Chondrocyte (in vitro differentiated cells): Measurements from ENCODE around the gene KIF6. TPM values are rescaled to one million over a fixed set of nuclear protein-coding genes. Genes with fewer than 3 reads are reported as not detected.
"Not testable (repeated sequence)": the region's sequence is repeated elsewhere in the genome, so short reads cannot be mapped to it uniquely, and the experiment has no call there.

Source experiments
- DNase-seq: peaks from one replicate; pipeline ENCODE4 v3.0.0; 2021; ENCODE audit warnings: mixed read lengths, low spot score
- H3K27ac Mint-ChIP-seq: one replicate; pipeline ENCODE4 v1.8.0; 2021; ENCODE audit warnings: mild to moderate bottlenecking, moderate library complexity, mixed read lengths; ENCODE audit not compliant: unreplicated experiment
- H3K27me3 Mint-ChIP-seq: 2 replicates; pipeline ENCODE4 v1.8.0; 2021; ENCODE audit warnings: low read depth, mixed read lengths
- H3K36me3 Mint-ChIP-seq: 2 replicates; pipeline ENCODE4 v1.8.0; 2021; ENCODE audit warnings: low read depth, mixed read lengths
- H3K4me1 Mint-ChIP-seq: 2 replicates; pipeline ENCODE4 v1.8.0; 2021; ENCODE audit warnings: low read depth, mild to moderate bottlenecking, mixed read lengths
- H3K4me3 Mint-ChIP-seq: one replicate; pipeline ENCODE4 v1.8.0; 2021; ENCODE audit warnings: mild to moderate bottlenecking, moderate library complexity, mixed read lengths; ENCODE audit not compliant: unreplicated experiment
- H3K9me3 Mint-ChIP-seq: 2 replicates; pipeline ENCODE4 v1.8.0; 2021; ENCODE audit warnings: low read depth, mixed read lengths
- CTCF ChIP-seq: fragments of 200-600 bp; sonication (generic); IDR thresholded peaks from 2 replicates; pipeline ENCODE4 v1.5.0; 2021; ENCODE audit warnings: antibody characterized with exemption, mild to moderate bottlenecking, moderate library complexity
- total RNA-seq: library from RNA; stranded (reverse); gene quantifications from 3 replicates; pipeline ENCODE4 v1.2.1, GENCODE V29; 2021

Gene KIF6
- total RNA-seq, 1 donor from 2014 or later = 0.62 TPM

DNA sequence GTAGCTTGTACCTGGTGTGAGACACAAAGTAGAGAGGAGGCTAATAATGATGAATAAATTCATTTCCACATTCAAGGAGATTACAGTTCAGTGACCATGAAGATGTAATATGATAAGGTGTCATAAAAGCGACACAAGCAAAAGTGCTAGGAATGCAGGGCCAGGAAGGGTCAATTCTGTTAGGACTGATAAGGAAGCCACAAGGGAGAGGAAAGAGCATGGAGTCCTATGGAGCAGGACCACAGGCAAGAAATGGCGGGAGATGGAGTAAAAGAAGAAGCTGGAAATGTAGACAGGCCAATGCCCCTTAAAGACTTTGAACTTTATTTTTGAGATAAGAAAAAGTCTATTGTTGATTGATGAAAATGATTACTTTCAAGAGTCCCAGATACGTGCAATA lies 240.9 kb downstream of the KIF6 start:
- no peak overlapping the region for H3K4me3 Mint-ChIP-seq
- TF ChIP-seq CTCF = no peak
- no peaks in the 10 kb centered on the region for H3K4me1 Mint-ChIP-seq
- peaks cover 14% of the 10 kb centered on the region for H3K9me3 Mint-ChIP-seq
- no peak for DNase-seq
- no peaks in the 10 kb centered on the region for H3K27me3 Mint-ChIP-seq
- H3K36me3 Mint-ChIP-seq = peaks cover 3% of the 10 kb centered on the region
- no peak overlapping the region for H3K27ac Mint-ChIP-seq

GRCh38 chr6:39479819-39480218 lies 245.4 kb downstream of the KIF6 start:
- H3K4me3 Mint-ChIP-seq, H3K27ac Mint-ChIP-seq, DNase-seq, H3K36me3 Mint-ChIP-seq, H3K27me3 Mint-ChIP-seq, H3K4me1 Mint-ChIP-seq: not testable (repeated sequence)
- H3K9me3 Mint-ChIP-seq = peaks cover 22% of the 10 kb centered on the region

DNA sequence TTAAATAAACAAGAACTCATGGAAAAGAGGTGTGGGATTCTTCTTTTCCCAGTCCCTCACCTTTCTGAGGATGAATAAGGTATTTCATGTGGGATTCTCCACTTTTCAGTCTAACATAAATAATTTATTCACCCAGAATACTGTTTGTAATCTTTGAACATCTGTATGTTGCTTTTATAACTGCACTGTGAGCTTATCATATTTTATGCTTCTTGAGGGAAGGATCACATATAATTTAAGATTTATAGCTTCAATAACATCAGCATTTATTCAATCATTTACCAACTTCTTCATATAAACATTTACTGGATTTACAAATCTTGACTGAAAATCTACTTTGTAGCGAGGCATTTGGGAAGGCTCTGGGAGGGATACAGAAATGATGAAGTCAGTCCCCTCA lies 248.5 kb downstream of the KIF6 start:
- Mint-ChIP-seq H3K9me3 (peaks cover 22% of the 10 kb centered on the region), H3K4me1 (peaks cover 14% of the 10 kb centered on the region), H3K27me3 (no peaks in the 10 kb centered on the region), H3K27ac (no peak overlapping the region), H3K4me3 (no peak overlapping the region), H3K36me3 (peaks cover 5% of the 10 kb centered on the region)
- TF ChIP-seq CTCF = no peak
- no peak for DNase-seq

DNA sequence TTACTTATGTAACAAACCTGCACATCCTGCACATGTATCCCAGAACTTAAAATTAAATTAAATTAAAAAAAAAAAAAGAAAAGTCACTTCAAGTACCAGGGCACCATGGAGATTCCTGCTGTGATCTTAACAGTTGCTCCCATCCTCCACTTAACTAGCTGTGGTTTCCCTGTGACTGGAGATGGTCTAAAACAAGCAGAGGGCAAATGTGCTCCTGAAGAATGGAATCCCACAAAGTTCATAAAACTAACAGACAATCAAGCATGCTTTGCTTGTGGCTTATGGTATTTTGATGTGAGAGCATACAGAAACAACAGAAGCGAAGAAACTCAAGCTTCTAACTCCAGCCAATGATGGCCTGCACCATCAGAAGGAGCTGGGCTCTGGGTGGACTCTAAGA lies 249.1 kb downstream of the KIF6 start:
- Mint-ChIP-seq H3K4me3 (no peak overlapping the region), H3K36me3 (peaks cover 5% of the 10 kb centered on the region), H3K4me1 (peaks cover 17% of the 10 kb centered on the region), H3K9me3 (peaks cover 24% of the 10 kb centered on the region), H3K27ac (no peak overlapping the region), H3K27me3 (no peaks in the 10 kb centered on the region)
- no peak for DNase-seq
- no peak for TF ChIP-seq CTCF

GRCh38 chr6:39471954-39472659 lies 253.1 kb downstream of the KIF6 start:
- Mint-ChIP-seq H3K36me3 (peaks cover 2% of the 10 kb centered on the region), H3K4me3 (no peak overlapping the region), H3K27me3 (no peaks in the 10 kb centered on the region), H3K4me1 (peaks cover 19% of the 10 kb centered on the region), H3K9me3 (peaks cover 14% of the 10 kb centered on the region), H3K27ac (peak overlapping the region; percentile 23)
- DNase-seq = no peak
- TF ChIP-seq CTCF = no peak

GRCh38 chr6:39470506-39470905 lies 254.7 kb downstream of the KIF6 start:
- DNase-seq = no peak
- Mint-ChIP-seq H3K27ac (no peak overlapping the region), H3K36me3 (peaks cover 2% of the 10 kb centered on the region), H3K27me3 (no peaks in the 10 kb centered on the region), H3K4me1 (peaks cover 17% of the 10 kb centered on the region), H3K4me3 (no peak overlapping the region), H3K9me3 (peaks cover 10% of the 10 kb centered on the region)
- no peak for TF ChIP-seq CTCF
